K562 (cell line): ENCODE results near the gene ZNF428. TPM values are rescaled to one million over a fixed set of nuclear protein-coding genes. Genes with fewer than 3 reads are reported as not detected.
A peak's percentile ranks its signal among the peaks of the same experiment; 100 is the strongest.

Experiments used
- ATAC-seq: fragments of 200-7000 bp; cut with Tn5 transposase; 3 replicates; pipeline ENCODE4 v1.9.1; 2020; ENCODE audit warnings: moderate library complexity
- BruUV-seq: library from RNA; stranded (reverse); fragments of 400-500 nt; replicated peaks from 2 replicates; lab custom pipeline; 2021; lab: Mats Ljungman, UMichigan
- CTCF ChIA-PET: fragments of 300-600 bp; formaldehyde crosslinking; extraction: SDS; loops from one replicate; lab custom pipeline; 2021; ENCODE audit warnings: low intra/inter-chr PET ratio; lab: Yijun Ruan, JAX
- POLR2A ChIA-PET: fragments of 300-600, 350-650 bp; sonication (Branson Sonifier 250); formaldehyde crosslinking; extraction: SDS; loops from one replicate; lab custom pipeline; 2021; ENCODE audit warnings: antibody characterized with exemption, inconsistent platforms; lab: Yijun Ruan, JAX
- DNase-seq, 4 experiments: peaks; one replicate each; pipeline versions ENCODE4 v3.0.0 to v3.0.0-alpha.2; 2011 to 2018; ENCODE audit warnings: low spot score in 3 of 4, mixed read lengths in 3 of 4; ENCODE audit errors: extremely low read depth in 1 of 4
- FAIRE-seq: peaks from 2 replicates; lab custom pipeline; 2011; peaks lifted over from hg19 to GRCh38; lab: Jason Lieb, UNC
- H2AFZ ChIP-seq: 2 replicates; pipeline ENCODE4 v1.6.0; 2011; ENCODE audit warnings: low read depth, low read length, control low read depth, inconsistent platforms
- H3K27ac ChIP-seq: fragments of 200-600 bp; 3 replicates; pipeline ENCODE4 v1.8.0; 2011; ENCODE audit warnings: low read depth, mild to moderate bottlenecking, control low read depth, inconsistent platforms, low read length, moderate library complexity, mixed read lengths; ENCODE audit errors: extremely low read depth
- H3K27me3 ChIP-seq, 2 experiments: fragments of 300-600 bp in 1 of 2; 2 replicates in 1 of 2; 3 replicates in 1 of 2; pipeline versions ENCODE4 v1.6.0 to v1.8.0; 2011; ENCODE audit warnings: inconsistent platforms in 2 of 2, low read length in 2 of 2, mild to moderate bottlenecking in 1 of 2, mixed read lengths in 1 of 2, moderate library complexity in 1 of 2; ENCODE audit not compliant: control insufficient read depth in 2 of 2, insufficient read depth in 2 of 2
- H3K36me3 ChIP-seq: fragments of 300-600 bp; 3 replicates; pipeline ENCODE4 v1.8.0; 2011; ENCODE audit warnings: mild to moderate bottlenecking, low read length, inconsistent platforms; ENCODE audit not compliant: control insufficient read depth, insufficient read depth
- H3K4me1 ChIP-seq, 2 experiments: fragments of 200-600 bp in 1 of 2; replicated peaks in 1 of 2; 2 replicates in 1 of 2; 3 replicates in 1 of 2; pipeline versions ENCODE4 v1.5.1 to v1.8.0; 2011; ENCODE audit warnings: inconsistent platforms in 2 of 2, low read length in 2 of 2, mild to moderate bottlenecking in 1 of 2, mixed read lengths in 1 of 2, moderate library complexity in 1 of 2; ENCODE audit not compliant: control insufficient read depth in 2 of 2, insufficient read depth in 2 of 2
- H3K4me2 ChIP-seq: 2 replicates; pipeline ENCODE4 v1.6.1; 2011; ENCODE audit warnings: low read length, control low read depth, inconsistent platforms, mixed read lengths; ENCODE audit not compliant: insufficient read depth
- H3K4me3 ChIP-seq: fragments of 200-600 bp; sonication (generic), shearing (Covaris generic); 2 replicates; pipeline ENCODE4 v1.5.1; 2016; ENCODE audit warnings: control low read depth, inconsistent platforms
- H3K79me2 ChIP-seq: fragments of 200-600 bp; 3 replicates; pipeline ENCODE4 v1.8.0; 2011; ENCODE audit warnings: low read length, inconsistent platforms; ENCODE audit not compliant: control insufficient read depth, insufficient read depth
- H3K9ac ChIP-seq, 2 experiments: 2 replicates each; pipeline versions ENCODE4 v1.6.0 to v1.6.1; 2011; ENCODE audit warnings: low read depth in 2 of 2, low read length in 2 of 2, control low read depth in 1 of 2, inconsistent platforms in 1 of 2, mild to moderate bottlenecking in 1 of 2, mixed read lengths in 1 of 2; ENCODE audit not compliant: insufficient read depth in 1 of 2
- H3K9me1 ChIP-seq: one replicate; pipeline ENCODE4 v1.6.0; 2011; ENCODE audit warnings: inconsistent platforms, mild to moderate bottlenecking, low read length, moderate library complexity; ENCODE audit not compliant: control insufficient read depth, insufficient read depth
- H3K9me3 ChIP-seq: replicated peaks from 2 replicates; pipeline ENCODE4 v1.5.1; 2011; ENCODE audit warnings: low read depth, low read length, inconsistent platforms; ENCODE audit not compliant: control insufficient read depth, insufficient read depth
- H4K20me1 ChIP-seq: replicated peaks from 2 replicates; pipeline ENCODE4 v1.6.1; 2011; ENCODE audit warnings: low read length, inconsistent platforms, mixed read lengths; ENCODE audit not compliant: control insufficient read depth, insufficient read depth
- ARHGAP35 ChIP-seq: fragments of 450-650 bp; IDR thresholded peaks from 2 replicates; pipeline ENCODE4 v1.6.1; 2018; ENCODE audit not compliant: partially characterized antibody
- CTBP1 ChIP-seq: fragments of 450-650 bp; IDR thresholded peaks from 2 replicates; pipeline ENCODE4 v1.6.1; 2016; ENCODE audit warnings: borderline replicate concordance
- EP400 ChIP-seq: fragments of 450-650 bp; IDR thresholded peaks from 2 replicates; pipeline ENCODE4 v1.6.1; 2017; ENCODE audit warnings: antibody characterized with exemption, mild to moderate bottlenecking, moderate library complexity
- NR1H2 ChIP-seq: sonication (generic); formaldehyde crosslinking; IDR thresholded peaks from 2 replicates; pipeline ENCODE4 v1.4.0; 2020; ENCODE audit warnings: mild to moderate bottlenecking, missing genetic modification reagents
- POU5F1 ChIP-seq: fragments of 150-350 bp; IDR thresholded peaks from 2 replicates; pipeline ENCODE4 v1.6.1; 2014; ENCODE audit warnings: borderline replicate concordance, low read length, low read depth, mild to moderate bottlenecking; ENCODE audit not compliant: partially characterized antibody
- RBFOX2 ChIP-seq: fragments of 200-400 bp; formaldehyde crosslinking; IDR thresholded peaks from 2 replicates; pipeline ENCODE4 v1.6.1; 2017; ENCODE audit warnings: low read depth, mild to moderate bottlenecking, low read length, moderate library complexity
- SIN3B ChIP-seq: fragments of 450-650 bp; IDR thresholded peaks from 2 replicates; pipeline ENCODE4 v1.6.1; 2017; ENCODE audit warnings: low read depth, mild to moderate bottlenecking, moderate library complexity
- TCF3 ChIP-seq: sonication (generic); formaldehyde crosslinking; IDR thresholded peaks from 2 replicates; pipeline ENCODE4 v1.4.0; 2020; ENCODE audit warnings: mild to moderate bottlenecking, missing genetic modification reagents
- ZBTB7A ChIP-seq: IDR thresholded peaks from 2 replicates; pipeline ENCODE4 v1.6.1; 2011; ENCODE audit warnings: low read depth, mild to moderate bottlenecking, low read length, moderate library complexity, borderline replicate concordance; ENCODE audit not compliant: control insufficient read depth
- ZFP36 ChIP-seq: fragments of 150-350 bp; IDR thresholded peaks from 2 replicates; pipeline ENCODE4 v1.6.1; 2018; ENCODE audit warnings: low read length, low read depth; ENCODE audit not compliant: partially characterized antibody
- ZFX ChIP-seq: sonication (generic); formaldehyde crosslinking; IDR thresholded peaks from 2 replicates; pipeline ENCODE4 v1.8.0; 2022; ENCODE audit warnings: mild to moderate bottlenecking, missing genetic modification reagents, moderate library complexity
- ZNF277 ChIP-seq: fragments of 250-450 bp; sonication (Bioruptor Pico); IDR thresholded peaks from 2 replicates; pipeline ENCODE4 v1.8.0; 2022; ENCODE audit warnings: inconsistent platforms, mild to moderate bottlenecking, moderate library complexity, borderline replicate concordance
- ZNF431 ChIP-seq: sonication (generic); formaldehyde crosslinking; IDR thresholded peaks from 2 replicates; pipeline ENCODE4 v1.8.0; 2022; ENCODE audit warnings: mild to moderate bottlenecking, missing genetic modification reagents
- ZNF79 ChIP-seq: fragments of 250-450 bp; sonication (Bioruptor Pico); IDR thresholded peaks from 2 replicates; pipeline ENCODE4 v1.4.0; 2020; ENCODE audit warnings: low read depth, mild to moderate bottlenecking, moderate library complexity
- WGBS: fragments of 100-300 bp; shearing (Covaris generic); methylation state at CpG from one replicate; pipeline ENCODE4 v1.1.6; 2016; ENCODE audit warnings: low coverage, mixed read lengths; ENCODE audit not compliant: insufficient coverage; ENCODE audit errors: missing lambda C conversion rate; 5-methylcytosine and 5-hydroxymethylcytosine counted together
- in situ Hi-C: fragments of 300-500 bp; cut with MboI; formaldehyde crosslinking; loops from 4 replicates; pipeline ENCODE4 v1.15.0; 2018; ENCODE audit warnings: inconsistent platforms, mixed read lengths
- intact Hi-C: fragments of 100-400 bp; cut with micrococcal nuclease; formaldehyde crosslinking; loops from 2 replicates; pipeline ENCODE4 v1.14.2; 2022
- polyA plus RNA-seq, 8 experiments: library from polyadenylated mRNA; depleted of rRNA in 4 of 8; stranded (reverse) in 5 of 8; unstranded in 3 of 8; fragments of >200 nt; fragmentation: Nextera tagmentation in 2 of 8; fragmentation: Illumina TruSeq in 1 of 8; extraction: Ambion mirVana in 2 of 8; extraction: Trizol in 1 of 8; gene quantifications; 2 replicates each; pipeline versions ENCODE4 v1.2.1 to v1.2.3, GENCODE V29; 2011 to 2014; ENCODE audit warnings: inconsistent platforms in 1 of 8, missing spikeins in 1 of 8
- total RNA-seq, 7 experiments: library from RNA; depleted of rRNA in 6 of 7; stranded (reverse); fragments of >200 nt in 6 of 7; fragmentation: Illumina TruSeq in 2 of 7; extraction: Trizol in 2 of 7; gene quantifications; 2 replicates each; pipeline versions ENCODE4 v1.2.1 to v1.2.3, GENCODE V29; 2011 to 2021; ENCODE audit warnings: low replicate concordance in 1 of 7
- TF ChIP-seq, protein P1 (sequence below): fragments of 250-450 bp; sonication (Bioruptor Pico); IDR thresholded peaks from 2 replicates; pipeline ENCODE4 v1.5.0; 2022; ENCODE audit warnings: mild to moderate bottlenecking
- TF ChIP-seq, protein P2 (sequence below): fragments of 450-650 bp; IDR thresholded peaks from 2 replicates; pipeline ENCODE4 v1.6.1; 2016; ENCODE audit warnings: antibody characterized with exemption

ZNF428 gene
- total and polyA plus RNA-seq, 9 of the 15 experiments (the other 6 are each of a cell fraction or from before 2014, with no cell fraction given) = 0.15 to 85.7 (median 15.9) TPM

GRCh38 chr19:43667126-43667875 lies 47.9 kb upstream of the ZNF428 start:
- H4K20me1 ChIP-seq = no peaks in the 10 kb centered on the region; the same call in 1 of the 2 replicates
- no peaks in the 10 kb centered on the region for H3K9me1 ChIP-seq
- FAIRE-seq (no peak), DNase-seq (peak in 1 of 4 experiments; percentile 30), ATAC-seq (no peak)
- H3K4me2 ChIP-seq = peak overlapping the region; percentile 99
- H3K36me3 ChIP-seq = peaks cover 4% of the 10 kb centered on the region; the same call in 2 of the 3 replicates
- intact Hi-C loops = loop anchor here (5.0 to 10.0 kb wide), 3 partner anchors 120 to 140 kb away; partner anchors contain the start of gene ZNF575
- no peaks in the 10 kb centered on the region; the same call in 1 of the 2 replicates for H3K9me3 ChIP-seq
- H3K27ac ChIP-seq = peak overlapping the region; percentile 93
- H3K9ac ChIP-seq = peak overlapping the region; percentile 80 to 97
- H3K4me1 ChIP-seq = peaks cover 19 to 39% of the 10 kb centered on the region in 2 experiments
- WGBS = 45% methylated on average over 26 of the region's 26 CpGs
- peak overlapping the region; percentile 49 for H3K4me3 ChIP-seq
- no TSS peak for BruUV-seq
- no peaks in the 10 kb centered on the region; the same call in 2 of the 3 replicates for H3K79me2 ChIP-seq
- H2AFZ ChIP-seq = peak overlapping the region; percentile 95
- CTCF ChIA-PET = no interaction called here
- POLR2A ChIA-PET = interaction anchor here (0.9 to 1.2 kb wide), 3 partner anchors 11 to 268 kb away, joined by 3 to 7 read pairs (median 4); partner anchors contain the start of gene ZNF45
- no peaks in the 10 kb centered on the region for H3K27me3 ChIP-seq
- in situ Hi-C loops = no loop called here
- TF ChIP-seq POU5F1 = no peak
- TF ChIP-seq ZFP36 = peak; percentile 1
- no peak for TF ChIP-seq ZFX
- 0 out of 2 replicates have a peak, but pooled peaks have one; percentile 9 for TF ChIP-seq ZNF431
- TF ChIP-seq TCF3 (CRISPR knock-in tag) = no peak
- TF ChIP-seq EP400 = no peak
- no peak for TF ChIP-seq ZNF277 (CRISPR knock-in tag)
- no peak for TF ChIP-seq SIN3B
- TF ChIP-seq NR1H2 = no peak
- TF ChIP-seq, protein P1, sequence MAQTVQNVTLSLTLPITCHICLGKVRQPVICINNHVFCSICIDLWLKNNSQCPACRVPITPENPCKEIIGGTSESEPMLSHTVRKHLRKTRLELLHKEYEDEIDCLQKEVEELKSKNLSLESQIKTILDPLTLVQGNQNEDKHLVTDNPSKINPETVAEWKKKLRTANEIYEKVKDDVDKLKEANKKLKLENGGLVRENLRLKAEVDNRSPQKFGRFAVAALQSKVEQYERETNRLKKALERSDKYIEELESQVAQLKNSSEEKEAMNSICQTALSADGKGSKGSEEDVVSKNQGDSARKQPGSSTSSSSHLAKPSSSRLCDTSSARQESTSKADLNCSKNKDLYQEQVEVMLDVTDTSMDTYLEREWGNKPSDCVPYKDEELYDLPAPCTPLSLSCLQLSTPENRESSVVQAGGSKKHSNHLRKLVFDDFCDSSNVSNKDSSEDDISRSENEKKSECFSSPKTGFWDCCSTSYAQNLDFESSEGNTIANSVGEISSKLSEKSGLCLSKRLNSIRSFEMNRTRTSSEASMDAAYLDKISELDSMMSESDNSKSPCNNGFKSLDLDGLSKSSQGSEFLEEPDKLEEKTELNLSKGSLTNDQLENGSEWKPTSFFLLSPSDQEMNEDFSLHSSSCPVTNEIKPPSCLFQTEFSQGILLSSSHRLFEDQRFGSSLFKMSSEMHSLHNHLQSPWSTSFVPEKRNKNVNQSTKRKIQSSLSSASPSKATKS = no peak
- TF ChIP-seq ZNF79 (CRISPR knock-in tag) = no peak
- 0 out of 2 replicates have a peak, but pooled peaks have one; percentile 24 for TF ChIP-seq ZBTB7A
- no peak for TF ChIP-seq CTBP1
- TF ChIP-seq RBFOX2 = peak; percentile 61
- TF ChIP-seq, protein P2, sequence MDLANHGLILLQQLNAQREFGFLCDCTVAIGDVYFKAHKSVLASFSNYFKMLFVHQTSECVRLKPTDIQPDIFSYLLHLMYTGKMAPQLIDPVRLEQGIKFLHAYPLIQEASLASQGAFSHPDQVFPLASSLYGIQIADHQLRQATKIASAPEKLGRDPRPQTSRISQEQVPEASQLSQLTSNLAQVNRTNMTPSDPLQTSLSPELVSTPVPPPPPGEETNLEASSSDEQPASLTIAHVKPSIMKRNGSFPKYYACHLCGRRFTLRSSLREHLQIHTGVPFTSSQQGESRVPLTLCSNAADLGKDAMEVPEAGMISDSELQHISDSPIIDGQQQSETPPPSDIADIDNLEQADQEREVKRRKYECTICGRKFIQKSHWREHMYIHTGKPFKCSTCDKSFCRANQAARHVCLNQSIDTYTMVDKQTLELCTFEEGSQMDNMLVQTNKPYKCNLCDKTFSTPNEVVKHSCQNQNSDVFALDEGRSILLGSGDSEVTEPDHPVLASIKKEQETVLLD = no peak
- no peak for TF ChIP-seq ARHGAP35
